GM21447 (cell line): ENCODE measurements around the gene SMC4.
A peak's percentile ranks its signal among the peaks of the same experiment; 100 is the strongest.
"Not testable (repeated sequence)": the region's sequence is repeated elsewhere in the genome, so short reads cannot be mapped to it uniquely, and the experiment has no call there.

Experiments used
- ATAC-seq: cut with Tn5 transposase; IDR thresholded peaks from one replicate; pipeline ENCODE4 v1.9.1; 2021; ENCODE audit not compliant: unreplicated experiment

Gene SMC4

GRCh38 chr3:160444411-160444810 is 45.0 kb downstream of the SMC4 start:
- ATAC-seq = no peak

GRCh38 chr3:160445854-160446253 is 46.4 kb downstream of the SMC4 start:
- no peak for ATAC-seq

GRCh38 chr3:160446522-160447056 is 47.1 kb downstream of the SMC4 start:
- ATAC-seq = no peak

- no peak for ATAC-seq
Observed at GRCh38 chr3:160447544-160447943, 48.1 kb downstream of the SMC4 start.

GRCh38 chr3:160448845-160449635 is 49.6 kb downstream of the SMC4 start:
- peak; percentile 40 for ATAC-seq

GRCh38 chr3:160449636-160450598 is 50.5 kb downstream of the SMC4 start, which contains the start of gene TRIM59:
Gene TRIM59, minus strand, starts transcription at chr3:160449786. Its CDS starts 10,603 bp downstream, at chr3:160439183.
- peak; percentile 88 for ATAC-seq

- no peak for ATAC-seq
Observed at GRCh38 chr3:160450846-160451245, 51.4 kb downstream of the SMC4 start.

GRCh38 chr3:160451602-160452001 is 52.2 kb downstream of the SMC4 start:
- ATAC-seq = no peak

- not testable (repeated sequence) for ATAC-seq
Observed at GRCh38 chr3:160452251-160452650, 52.8 kb downstream of the SMC4 start.

GRCh38 chr3:160454995-160455394 is 55.5 kb downstream of the SMC4 start:
- ATAC-seq = no peak

GRCh38 chr3:160455846-160456245 is 56.4 kb downstream of the SMC4 start:
- no peak for ATAC-seq

GRCh38 chr3:160458151-160458550 is 58.7 kb downstream of the SMC4 start:
- no peak for ATAC-seq

GRCh38 chr3:160459450-160459970 is 60.1 kb downstream of the SMC4 start:
- no peak for ATAC-seq

GRCh38 chr3:160460033-160460432 is 60.6 kb downstream of the SMC4 start:
- ATAC-seq = no peak

GRCh38 chr3:160464321-160464720 is 64.9 kb downstream of the SMC4 start:
- no peak for ATAC-seq

GRCh38 chr3:160464971-160465370 is 65.5 kb downstream of the SMC4 start:
- ATAC-seq = no peak

GRCh38 chr3:160470181-160470580 is 70.7 kb downstream of the SMC4 start:
- no peak for ATAC-seq

- no peak for ATAC-seq
Observed at GRCh38 chr3:160471892-160472291, 72.4 kb downstream of the SMC4 start.

GRCh38 chr3:160472344-160472743 is 72.9 kb downstream of the SMC4 start:
- ATAC-seq = peak; percentile 73

- no peak for ATAC-seq
Observed at GRCh38 chr3:160473221-160473620, 73.8 kb downstream of the SMC4 start.

GRCh38 chr3:160473978-160474377 is 74.5 kb downstream of the SMC4 start:
- ATAC-seq = no peak
